Neural cell (in vitro differentiated cells): ENCODE measurements around the gene PRKCD. TPM values are rescaled to one million over a fixed set of nuclear protein-coding genes. Genes with fewer than 3 reads are reported as not detected.

Experiments used
- H2AFZ ChIP-seq: fragments of 200-600, 300-800 bp; sonication (generic), shearing (Covaris generic); 2 replicates; pipeline ENCODE4 v1.6.0; 2014; ENCODE audit warnings: low read depth, mild to moderate bottlenecking, antibody characterized with exemption, low read length, moderate library complexity
- H3F3A ChIP-seq: fragments of 200-600 bp; shearing (Covaris generic); 2 replicates; pipeline ENCODE4 v1.6.1; 2016; ENCODE audit warnings: mild to moderate bottlenecking, moderate library complexity, mixed read lengths, antibody characterized with exemption, low read length; ENCODE audit not compliant: insufficient read depth, poor library complexity, severe bottlenecking
- H3K27ac ChIP-seq: fragments of 200-600, 300-800 bp; sonication (generic), shearing (Covaris generic); 2 replicates; pipeline ENCODE4 v1.5.1; 2014; ENCODE audit warnings: mild to moderate bottlenecking, low read length, moderate library complexity
- H3K27me3 ChIP-seq: fragments of 300-800, 200-600 bp; sonication (generic), shearing (Covaris generic); 2 replicates; pipeline ENCODE4 v1.6.0; 2014; ENCODE audit warnings: mild to moderate bottlenecking, low read depth, low read length, moderate library complexity; ENCODE audit not compliant: insufficient read depth
- H3K36me3 ChIP-seq: fragments of 300-800, 200-600 bp; sonication (generic), shearing (Covaris generic); 2 replicates; pipeline ENCODE4 v1.5.1; 2014; ENCODE audit warnings: mild to moderate bottlenecking, antibody characterized with exemption, low read length, moderate library complexity; ENCODE audit not compliant: insufficient read depth
- H3K4me2 ChIP-seq: fragments of 300-800, 200-600 bp; sonication (generic), shearing (Covaris generic); 2 replicates; pipeline ENCODE4 v1.6.0; 2014; ENCODE audit warnings: mild to moderate bottlenecking, low read length
- H3K4me3 ChIP-seq: fragments of 300-800, 200-600 bp; sonication (generic), shearing (Covaris generic); 2 replicates; pipeline ENCODE4 v1.5.1; 2014; ENCODE audit warnings: mild to moderate bottlenecking, low read length, moderate library complexity
- H3K79me2 ChIP-seq: fragments of 200-600 bp; shearing (Covaris generic); replicated peaks from 2 replicates; pipeline ENCODE4 v1.6.0; 2014; ENCODE audit warnings: mild to moderate bottlenecking, low read length, moderate library complexity; ENCODE audit not compliant: insufficient read depth
- H3K9ac ChIP-seq: fragments of 300-800, 200-600 bp; sonication (generic), shearing (Covaris generic); 2 replicates; pipeline ENCODE4 v1.6.1; 2016; ENCODE audit warnings: mild to moderate bottlenecking, low read length, mixed read lengths
- H3K9me2 ChIP-seq: fragments of 200-600 bp; shearing (Covaris generic); 2 replicates; pipeline ENCODE4 v1.6.1; 2016; ENCODE audit warnings: mild to moderate bottlenecking, low read length, mixed read lengths; ENCODE audit not compliant: insufficient read depth
- H3K9me3 ChIP-seq: fragments of 200-600, 300-800 bp; sonication (generic), shearing (Covaris generic); 2 replicates; pipeline ENCODE4 v1.6.1; 2016; ENCODE audit warnings: mild to moderate bottlenecking, mixed run types, low read length, moderate library complexity, mixed read lengths
- H4K20me1 ChIP-seq: fragments of 200-600 bp; shearing (Covaris generic); 2 replicates; pipeline ENCODE4 v1.6.1; 2016; ENCODE audit warnings: mild to moderate bottlenecking, mixed run types; ENCODE audit not compliant: insufficient read depth
- EP300 ChIP-seq: fragments of 450-650 bp; conservative IDR thresholded peaks from 2 replicates; pipeline ENCODE4 v1.6.1; 2014; ENCODE audit warnings: antibody characterized with exemption, mild to moderate bottlenecking, moderate library complexity; ENCODE audit not compliant: poor library complexity, severe bottlenecking
- EZH2 ChIP-seq: fragments of 200-600, 300-800 bp; shearing (Covaris generic), sonication (generic); IDR thresholded peaks from 2 replicates; pipeline ENCODE4 v1.6.1; 2014; ENCODE audit warnings: antibody characterized with exemption, low read length, borderline replicate concordance, mild to moderate bottlenecking; ENCODE audit not compliant: insufficient read depth, poor library complexity, severe bottlenecking
- MXI1 ChIP-seq: fragments of 450-650 bp; conservative IDR thresholded peaks from 2 replicates; pipeline ENCODE4 v1.6.1; 2014; ENCODE audit warnings: antibody characterized with exemption, mild to moderate bottlenecking; ENCODE audit not compliant: poor library complexity, severe bottlenecking
- POLR2AphosphoS5 ChIP-seq: IDR thresholded peaks from 2 replicates; pipeline ENCODE4 v1.6.1; 2012
- RAD21 ChIP-seq: fragments of 450-650 bp; conservative IDR thresholded peaks from 2 replicates; pipeline ENCODE4 v1.6.1; 2014; ENCODE audit warnings: antibody characterized with exemption, mild to moderate bottlenecking, moderate library complexity
- SMC3 ChIP-seq: fragments of 450-650 bp; conservative IDR thresholded peaks from 2 replicates; pipeline ENCODE4 v1.6.1; 2014; ENCODE audit warnings: antibody characterized with exemption, mild to moderate bottlenecking, moderate library complexity; ENCODE audit not compliant: poor library complexity
- TAF1 ChIP-seq: IDR thresholded peaks from 2 replicates; pipeline ENCODE4 v1.6.1; 2012; ENCODE audit warnings: low read depth
- polyA plus RNA-seq: library from polyadenylated mRNA; depleted of rRNA; stranded (reverse); fragments of >200 nt; gene quantifications from 2 replicates; pipeline ENCODE4 v1.2.3, GENCODE V29; 2014
- TF ChIP-seq, protein P1 (sequence below): IDR thresholded peaks from 2 replicates; pipeline ENCODE4 v1.6.1; 2012; ENCODE audit warnings: borderline replicate concordance
- TF ChIP-seq, protein P2 (sequence below): fragments of 450-650 bp; IDR thresholded peaks from 2 replicates; pipeline ENCODE4 v1.5.1; 2014; ENCODE audit warnings: antibody characterized with exemption, mild to moderate bottlenecking, moderate library complexity; ENCODE audit not compliant: poor library complexity, severe bottlenecking

The PRKCD gene
- polyA plus RNA-seq, 1 donor from 2014 or later: not detected

GRCh38 chr3:53185761-53186465, 24.9 kb downstream of the PRKCD start:
- TF ChIP-seq EP300: no peak
- no peak for TF ChIP-seq SMC3
- no peak for TF ChIP-seq TAF1
- TF ChIP-seq, protein P1, sequence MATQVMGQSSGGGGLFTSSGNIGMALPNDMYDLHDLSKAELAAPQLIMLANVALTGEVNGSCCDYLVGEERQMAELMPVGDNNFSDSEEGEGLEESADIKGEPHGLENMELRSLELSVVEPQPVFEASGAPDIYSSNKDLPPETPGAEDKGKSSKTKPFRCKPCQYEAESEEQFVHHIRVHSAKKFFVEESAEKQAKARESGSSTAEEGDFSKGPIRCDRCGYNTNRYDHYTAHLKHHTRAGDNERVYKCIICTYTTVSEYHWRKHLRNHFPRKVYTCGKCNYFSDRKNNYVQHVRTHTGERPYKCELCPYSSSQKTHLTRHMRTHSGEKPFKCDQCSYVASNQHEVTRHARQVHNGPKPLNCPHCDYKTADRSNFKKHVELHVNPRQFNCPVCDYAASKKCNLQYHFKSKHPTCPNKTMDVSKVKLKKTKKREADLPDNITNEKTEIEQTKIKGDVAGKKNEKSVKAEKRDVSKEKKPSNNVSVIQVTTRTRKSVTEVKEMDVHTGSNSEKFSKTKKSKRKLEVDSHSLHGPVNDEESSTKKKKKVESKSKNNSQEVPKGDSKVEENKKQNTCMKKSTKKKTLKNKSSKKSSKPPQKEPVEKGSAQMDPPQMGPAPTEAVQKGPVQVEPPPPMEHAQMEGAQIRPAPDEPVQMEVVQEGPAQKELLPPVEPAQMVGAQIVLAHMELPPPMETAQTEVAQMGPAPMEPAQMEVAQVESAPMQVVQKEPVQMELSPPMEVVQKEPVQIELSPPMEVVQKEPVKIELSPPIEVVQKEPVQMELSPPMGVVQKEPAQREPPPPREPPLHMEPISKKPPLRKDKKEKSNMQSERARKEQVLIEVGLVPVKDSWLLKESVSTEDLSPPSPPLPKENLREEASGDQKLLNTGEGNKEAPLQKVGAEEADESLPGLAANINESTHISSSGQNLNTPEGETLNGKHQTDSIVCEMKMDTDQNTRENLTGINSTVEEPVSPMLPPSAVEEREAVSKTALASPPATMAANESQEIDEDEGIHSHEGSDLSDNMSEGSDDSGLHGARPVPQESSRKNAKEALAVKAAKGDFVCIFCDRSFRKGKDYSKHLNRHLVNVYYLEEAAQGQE: no peak
- TF ChIP-seq POLR2AphosphoS5: no peak
- TF ChIP-seq, protein P2, sequence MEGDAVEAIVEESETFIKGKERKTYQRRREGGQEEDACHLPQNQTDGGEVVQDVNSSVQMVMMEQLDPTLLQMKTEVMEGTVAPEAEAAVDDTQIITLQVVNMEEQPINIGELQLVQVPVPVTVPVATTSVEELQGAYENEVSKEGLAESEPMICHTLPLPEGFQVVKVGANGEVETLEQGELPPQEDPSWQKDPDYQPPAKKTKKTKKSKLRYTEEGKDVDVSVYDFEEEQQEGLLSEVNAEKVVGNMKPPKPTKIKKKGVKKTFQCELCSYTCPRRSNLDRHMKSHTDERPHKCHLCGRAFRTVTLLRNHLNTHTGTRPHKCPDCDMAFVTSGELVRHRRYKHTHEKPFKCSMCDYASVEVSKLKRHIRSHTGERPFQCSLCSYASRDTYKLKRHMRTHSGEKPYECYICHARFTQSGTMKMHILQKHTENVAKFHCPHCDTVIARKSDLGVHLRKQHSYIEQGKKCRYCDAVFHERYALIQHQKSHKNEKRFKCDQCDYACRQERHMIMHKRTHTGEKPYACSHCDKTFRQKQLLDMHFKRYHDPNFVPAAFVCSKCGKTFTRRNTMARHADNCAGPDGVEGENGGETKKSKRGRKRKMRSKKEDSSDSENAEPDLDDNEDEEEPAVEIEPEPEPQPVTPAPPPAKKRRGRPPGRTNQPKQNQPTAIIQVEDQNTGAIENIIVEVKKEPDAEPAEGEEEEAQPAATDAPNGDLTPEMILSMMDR: no peak
- TF ChIP-seq RAD21: no peak
- TF ChIP-seq EZH2: no peak
- TF ChIP-seq MXI1: no peak
- no peaks in the 10 kb centered on the region for H3K79me2 ChIP-seq

DNA sequence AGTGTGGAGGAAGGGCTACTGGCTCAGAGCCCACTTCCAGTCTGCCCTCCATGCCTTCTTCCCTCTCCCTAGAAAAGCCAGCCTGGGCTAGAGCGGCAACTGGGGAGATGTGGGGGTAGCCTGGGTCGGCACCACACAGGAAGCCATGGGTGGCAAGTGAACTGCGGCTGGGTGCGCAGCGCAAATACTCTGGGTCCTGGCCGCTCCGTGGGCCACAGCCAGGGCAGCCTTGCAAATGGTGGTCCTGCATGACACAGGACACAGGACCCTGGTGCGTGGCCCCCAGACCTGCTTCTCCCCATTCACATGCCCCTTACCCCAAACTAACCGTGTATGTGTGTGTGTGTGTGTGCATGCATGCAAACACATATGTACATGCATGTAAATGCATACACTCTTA, 25.7 kb downstream of the PRKCD start:
- Histone ChIP-seq H3K4me3 (no peak overlapping the region), H3K27me3 (no peaks in the 10 kb centered on the region), H3K27ac (no peak overlapping the region), H3K79me2 (no peaks in the 10 kb centered on the region), H3K9me2 (no peaks in the 10 kb centered on the region), H3K36me3 (no peaks in the 10 kb centered on the region), H3K4me2 (no peak overlapping the region), H2AFZ (no peak overlapping the region), H3F3A (no peaks in the 10 kb centered on the region), H3K9me3 (no peaks in the 10 kb centered on the region), H3K9ac (no peak overlapping the region), H4K20me1 (no peaks in the 10 kb centered on the region)
- TF ChIP-seq, protein P2: no peak
- TF ChIP-seq, protein P1: no peak
- TF ChIP-seq POLR2AphosphoS5 (no peak), EP300 (no peak), SMC3 (no peak), RAD21 (no peak), MXI1 (no peak)

More at GRCh38 chr3:53185761-53186465, 24.9 kb downstream of the PRKCD start:
- Histone ChIP-seq H3K4me3 (no peak overlapping the region), H3K27me3 (no peaks in the 10 kb centered on the region), H3K4me2 (no peak overlapping the region), H3K36me3 (no peaks in the 10 kb centered on the region), H3K9me2 (no peaks in the 10 kb centered on the region), H2AFZ (no peak overlapping the region), H3K9me3 (no peaks in the 10 kb centered on the region), H3K9ac (no peak overlapping the region), H4K20me1 (no peaks in the 10 kb centered on the region), H3K27ac (no peak overlapping the region), H3F3A (no peaks in the 10 kb centered on the region)
